HepG2 (cell line): ENCODE data around the gene ZNF189. TPM values are rescaled to one million over a fixed set of nuclear protein-coding genes. Genes with fewer than 3 reads are reported as not detected.

Experiments
- ARID4A ChIP-seq: sonication (generic); formaldehyde crosslinking; IDR thresholded peaks from 2 replicates; pipeline ENCODE4 v1.5.0; 2020; ENCODE audit warnings: mild to moderate bottlenecking, missing genetic modification reagents, borderline replicate concordance
- ARID5B ChIP-seq: IDR thresholded peaks from 2 replicates; pipeline ENCODE4 v1.4.0; 2020; ENCODE audit warnings: mild to moderate bottlenecking, missing genetic modification reagents
- DNMT1 ChIP-seq: sonication (generic); formaldehyde crosslinking; IDR thresholded peaks from 2 replicates; pipeline ENCODE4 v1.5.1; 2020; ENCODE audit warnings: mild to moderate bottlenecking, missing genetic modification reagents
- GABPA ChIP-seq, 2 experiments: IDR thresholded peaks; 2 replicates each; pipeline ENCODE4 v1.6.1; 2011 to 2016; ENCODE audit warnings: low read depth in 2 of 2, low read length in 1 of 2, missing biosample characterization in 1 of 2, missing genetic modification characterization in 1 of 2
- GLMP ChIP-seq: sonication (generic); formaldehyde crosslinking; IDR thresholded peaks from 2 replicates; pipeline ENCODE4 v1.9.0; 2021; ENCODE audit warnings: missing genetic modification reagents, mild to moderate bottlenecking, borderline replicate concordance
- LBX2 ChIP-seq: sonication (generic); formaldehyde crosslinking; IDR thresholded peaks from 2 replicates; pipeline ENCODE4 v1.5.0; 2020; ENCODE audit warnings: missing genetic modification reagents, mild to moderate bottlenecking, borderline replicate concordance
- MXD4 ChIP-seq: IDR thresholded peaks from 2 replicates; pipeline ENCODE4 v1.6.1; 2016; ENCODE audit warnings: mild to moderate bottlenecking, missing biosample characterization, missing genetic modification reagents
- POLR2AphosphoS2 ChIP-seq: IDR thresholded peaks from 2 replicates; pipeline ENCODE4 v1.6.1; 2011; ENCODE audit warnings: low read depth, low read length, improper control_type of control experiment
- SP5 ChIP-seq: IDR thresholded peaks from 2 replicates; pipeline ENCODE4 v1.6.1; 2016; ENCODE audit warnings: low read depth, borderline replicate concordance
- STAG1 ChIP-seq: sonication (generic); formaldehyde crosslinking; IDR thresholded peaks from 2 replicates; pipeline ENCODE4 v1.4.0; 2020; ENCODE audit warnings: missing genetic modification reagents
- TEAD2 ChIP-seq: sonication (generic); formaldehyde crosslinking; IDR thresholded peaks from 2 replicates; pipeline ENCODE4 v1.9.0; 2021; ENCODE audit warnings: missing genetic modification reagents
- WIZ ChIP-seq: sonication (generic); formaldehyde crosslinking; IDR thresholded peaks from 2 replicates; pipeline ENCODE4 v1.5.1; 2020; ENCODE audit warnings: mild to moderate bottlenecking, missing genetic modification reagents
- ZGPAT ChIP-seq: IDR thresholded peaks from 2 replicates; pipeline ENCODE4 v1.6.1; 2016; ENCODE audit warnings: mild to moderate bottlenecking
- ZNF124 ChIP-seq: sonication (generic); formaldehyde crosslinking; IDR thresholded peaks from 2 replicates; pipeline ENCODE4 v1.4.0; 2020; ENCODE audit warnings: missing genetic modification reagents
- ZNF33A ChIP-seq: sonication (generic); formaldehyde crosslinking; IDR thresholded peaks from 2 replicates; pipeline ENCODE4 v1.5.1; 2020; ENCODE audit warnings: missing genetic modification reagents, mild to moderate bottlenecking, moderate library complexity, borderline replicate concordance
- ZNF34 ChIP-seq: sonication (generic); formaldehyde crosslinking; IDR thresholded peaks from 2 replicates; pipeline ENCODE4 v1.4.0; 2020; ENCODE audit warnings: mild to moderate bottlenecking, missing genetic modification reagents, borderline replicate concordance
- ZNF570 ChIP-seq: sonication (generic); formaldehyde crosslinking; IDR thresholded peaks from 2 replicates; pipeline ENCODE4 v1.4.0; 2020; ENCODE audit warnings: mild to moderate bottlenecking, missing genetic modification reagents, borderline replicate concordance
- ZNF644 ChIP-seq: IDR thresholded peaks from 2 replicates; pipeline ENCODE4 v1.6.1; 2016; ENCODE audit warnings: low read depth
- polyA plus RNA-seq, 8 experiments: library from polyadenylated mRNA; depleted of rRNA in 3 of 8; stranded (reverse) in 7 of 8; unstranded in 1 of 8; fragments of >200 nt; fragmentation: Illumina TruSeq in 4 of 8; extraction: Trizol in 4 of 8; gene quantifications; 2 replicates each; pipeline versions ENCODE4 v1.2.1 to v1.2.3, GENCODE V29; 2011 to 2016; ENCODE audit warnings: low read depth in 4 of 8, missing spikeins in 1 of 8, mixed read lengths in 1 of 8; ENCODE audit not compliant: insufficient read depth in 1 of 8
- total RNA-seq, 5 experiments: library from RNA; depleted of rRNA; stranded (reverse); fragments of >200 nt; fragmentation: Illumina TruSeq; extraction: Trizol; gene quantifications; 2 replicates each; pipeline ENCODE4 v1.2.3, GENCODE V29; 2016; ENCODE audit warnings: low read depth in 1 of 5

Gene ZNF189
- total and polyA plus RNA-seq, 2 of the 13 experiments (the other 11 are each of a cell fraction or from before 2014, with no cell fraction given), result 8.4 to 50.0 TPM

- TF ChIP-seq ZNF33A (CRISPR knock-in tag), result peak; percentile 84; the same call in 1 of the 2 replicates
- TF ChIP-seq ZNF570 (CRISPR knock-in tag), result no peak
- no peak for TF ChIP-seq ZNF34 (CRISPR knock-in tag)
- TF ChIP-seq LBX2, result no peak
- TF ChIP-seq STAG1 (CRISPR knock-in tag), result 0 out of 2 replicates have a peak, but pooled peaks have one; percentile 2
- no peak for TF ChIP-seq ZNF644 (CRISPR knock-in tag)
- no peak for TF ChIP-seq MXD4 (CRISPR knock-in tag)
- no peak for TF ChIP-seq TEAD2 (CRISPR knock-in tag)
- TF ChIP-seq POLR2AphosphoS2, result no peak
- peak; percentile 70; the same call in 1 of the 2 replicates for TF ChIP-seq ARID5B (CRISPR knock-in tag)
- TF ChIP-seq ZNF124 (CRISPR knock-in tag), result peak; percentile 59; the same call in 1 of the 2 replicates
- TF ChIP-seq ARID4A (CRISPR knock-in tag), result no peak
- peak; percentile 68 for TF ChIP-seq ZGPAT (CRISPR knock-in tag)
- TF ChIP-seq SP5 (CRISPR knock-in tag), result no peak
- TF ChIP-seq GLMP (CRISPR knock-in tag), result no peak
- no peak for TF ChIP-seq GABPA (IDR thresholded peaks at IDR 0.05; ENCODE audit: low read depth, low read length)
- peak; percentile 27; the same call in 1 of the 2 replicates for TF ChIP-seq GABPA (CRISPR knock-in tag; IDR thresholded peaks at IDR 0.05; ENCODE audit: low read depth)
- no peak for TF ChIP-seq WIZ
- no peak for TF ChIP-seq DNMT1 (CRISPR knock-in tag)
These were observed 46.8 kb downstream of the ZNF189 start (continued) for GRCh38 chr9:101445353-101446029.
